ENCODE results near the gene TTC9B.
A peak's percentile ranks its signal among the peaks of the same experiment; 100 is the strongest.

The TTC9B gene

GRCh38 chr19:40217934-40218890, at the start of gene TTC9B:
TSS of gene TTC9B (minus strand) at chr19:40218384. CDS start at chr19:40218381, 3 bp downstream.
- peak; percentile 17 for DNase-seq (ENCODE audit: low read depth)

DNA sequence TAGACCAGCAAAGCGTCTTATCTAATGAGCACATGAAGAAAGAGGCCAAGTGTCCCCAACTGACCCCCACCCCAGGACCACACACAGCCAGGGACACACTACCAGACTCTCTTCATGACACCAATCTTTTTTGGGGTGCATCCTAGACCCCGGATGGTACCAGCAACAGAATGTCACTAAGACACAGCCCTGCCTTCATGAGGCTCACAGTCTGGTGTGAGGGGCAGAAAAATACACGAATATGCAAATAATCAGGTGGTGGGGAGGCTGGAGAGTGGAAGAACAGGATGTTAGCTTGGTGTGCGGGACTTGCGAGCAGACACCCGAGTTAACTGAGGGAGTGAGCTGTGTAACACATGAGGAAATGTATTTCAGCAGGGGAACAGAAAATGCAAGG, 49.4 kb upstream of the TTC9B start:
- DNase-seq (ENCODE audit: low read depth) = no peak

DNA sequence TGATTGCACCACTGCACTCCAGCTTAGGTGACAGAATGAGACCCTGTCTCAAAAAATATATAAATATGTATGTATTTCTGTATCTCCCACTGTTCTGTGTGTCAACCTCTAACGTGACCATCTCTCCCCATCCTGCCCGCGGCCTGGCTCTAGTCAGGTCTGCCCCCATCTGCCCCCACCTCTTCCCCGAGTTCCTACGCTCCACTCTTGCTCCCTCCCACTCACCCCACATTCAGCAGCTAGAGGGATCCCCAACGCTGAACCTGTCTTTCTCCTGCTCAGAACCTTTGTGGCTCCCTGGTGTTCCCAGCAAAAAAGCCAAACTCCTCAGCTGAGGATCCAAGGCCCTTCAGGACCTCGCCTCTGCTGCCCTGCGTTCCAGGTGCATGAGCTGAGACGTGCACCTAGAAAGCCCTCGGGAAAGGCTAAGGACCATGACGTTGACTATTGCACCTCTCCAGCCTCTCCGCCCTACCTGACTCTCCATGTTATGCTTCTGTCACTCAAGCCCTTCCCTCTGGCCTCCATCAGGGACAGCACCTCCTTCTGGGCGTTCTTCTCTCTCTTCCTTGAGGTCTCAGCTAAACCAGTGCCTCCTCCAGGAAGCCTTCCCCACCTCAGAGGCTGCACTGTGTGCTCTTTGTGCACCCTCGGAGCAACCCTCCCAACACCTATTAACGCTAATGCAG, 48.9 kb upstream of the TTC9B start:
- DNase-seq (ENCODE audit: low read depth) = no peak

DNA sequence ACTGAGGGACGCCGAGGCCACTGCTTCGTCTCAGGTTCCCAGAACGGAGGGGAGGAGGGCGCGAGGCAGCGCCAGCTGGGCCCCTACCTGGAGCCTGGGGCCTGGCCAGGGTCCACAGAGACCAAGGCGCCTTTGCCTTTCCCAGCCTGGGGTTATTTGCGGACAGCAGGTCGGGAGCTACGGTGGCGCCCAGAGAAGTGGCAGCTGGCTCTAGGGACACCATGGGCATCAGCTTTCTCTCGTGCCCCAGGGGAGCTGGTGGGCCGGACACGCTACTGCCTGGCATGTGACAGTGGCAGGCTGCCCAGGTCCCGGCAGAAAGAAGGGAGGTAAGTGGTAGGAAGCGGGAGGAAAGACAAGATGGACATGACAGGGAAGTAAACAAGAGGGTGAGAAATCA, 47.9 kb upstream of the TTC9B start:
- DNase-seq (ENCODE audit: low read depth) = no peak

DNA sequence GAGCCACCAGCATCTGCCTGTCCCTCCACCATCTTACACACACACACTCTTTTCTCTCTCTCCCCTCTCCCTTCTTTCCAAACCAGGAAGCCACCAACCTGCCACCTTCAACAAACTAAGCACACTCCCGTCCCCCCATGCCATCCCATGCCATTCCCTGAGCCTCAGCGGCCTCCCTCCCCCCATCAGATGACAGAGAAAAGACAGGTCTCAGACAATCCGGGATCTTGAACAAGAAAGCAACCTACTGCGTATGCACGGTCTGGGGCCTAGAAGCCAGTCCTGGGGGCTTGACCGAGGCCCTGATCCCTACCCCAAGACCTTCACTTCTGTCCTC, 47.5 kb upstream of the TTC9B start:
- DNase-seq (ENCODE audit: low read depth) = no peak

GRCh38 chr19:40265055-40265762, 47.0 kb upstream of the TTC9B start:
- DNase-seq (ENCODE audit: low read depth) = no peak

GRCh38 chr19:40264314-40265054, 46.3 kb upstream of the TTC9B start:
- no peak for DNase-seq (ENCODE audit: low read depth)

DNA sequence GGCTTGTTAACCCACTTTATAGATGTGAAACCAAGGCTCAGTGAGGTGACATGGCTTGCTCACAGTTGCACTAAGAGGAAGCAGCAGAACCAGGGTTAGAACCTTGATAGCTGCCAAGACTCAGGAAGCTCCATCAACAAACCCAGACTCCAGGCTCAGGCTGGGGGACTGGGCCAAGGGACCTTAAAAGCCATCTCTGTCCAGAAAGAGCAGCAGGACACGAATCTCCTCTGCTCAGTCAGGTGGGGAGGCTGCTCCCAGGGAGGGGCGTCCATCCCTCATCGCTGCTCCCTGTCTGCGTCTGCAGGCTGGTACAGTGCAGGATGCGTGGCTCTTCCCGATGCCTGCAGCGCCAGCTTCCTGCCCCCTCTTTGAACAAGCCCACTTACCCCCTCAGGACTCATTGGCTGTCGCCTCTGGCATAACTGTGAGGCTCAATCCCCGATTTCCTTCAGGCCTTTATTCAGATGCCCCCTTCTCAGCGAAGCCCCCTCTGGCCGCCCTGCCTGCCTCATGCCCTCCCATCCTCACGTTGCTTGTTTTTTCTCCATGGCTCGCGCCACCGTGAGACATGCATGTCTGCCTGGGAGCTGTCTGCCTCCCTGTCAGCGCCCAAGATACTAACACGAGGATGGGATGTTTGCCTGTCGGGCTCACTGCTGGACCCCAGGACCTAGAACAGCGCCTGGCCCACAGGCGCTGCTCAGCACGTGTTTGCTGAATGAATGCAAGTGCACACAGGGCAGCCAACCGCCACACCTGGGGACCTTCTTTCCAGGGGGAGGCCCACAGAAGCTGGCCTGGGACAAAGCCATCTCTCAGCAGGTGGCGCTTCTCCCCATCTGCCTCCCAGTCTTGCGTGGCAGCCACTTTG, 45.5 kb upstream of the TTC9B start:
- DNase-seq (ENCODE audit: low read depth) = no peak

DNA sequence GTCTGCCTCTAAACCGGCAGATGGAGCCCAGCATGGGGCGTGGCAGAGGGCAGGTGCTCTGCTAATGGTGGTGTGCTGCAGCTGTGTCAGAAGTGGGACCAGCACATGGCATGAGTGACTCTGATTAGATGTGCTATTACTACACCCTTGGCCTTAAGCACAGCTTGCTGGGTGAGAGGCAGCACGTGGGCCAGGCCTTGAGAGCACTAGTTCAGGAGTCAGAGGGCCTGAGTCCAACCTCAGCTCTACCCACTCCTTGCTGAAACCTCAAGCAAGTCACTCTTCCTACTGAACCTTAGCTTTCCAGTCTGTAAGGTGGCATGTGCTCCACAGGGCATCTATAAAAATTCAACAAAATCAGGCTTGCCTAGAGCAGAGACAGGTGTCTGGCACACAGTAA, 44.2 kb upstream of the TTC9B start:
- DNase-seq (ENCODE audit: low read depth) = no peak

DNA sequence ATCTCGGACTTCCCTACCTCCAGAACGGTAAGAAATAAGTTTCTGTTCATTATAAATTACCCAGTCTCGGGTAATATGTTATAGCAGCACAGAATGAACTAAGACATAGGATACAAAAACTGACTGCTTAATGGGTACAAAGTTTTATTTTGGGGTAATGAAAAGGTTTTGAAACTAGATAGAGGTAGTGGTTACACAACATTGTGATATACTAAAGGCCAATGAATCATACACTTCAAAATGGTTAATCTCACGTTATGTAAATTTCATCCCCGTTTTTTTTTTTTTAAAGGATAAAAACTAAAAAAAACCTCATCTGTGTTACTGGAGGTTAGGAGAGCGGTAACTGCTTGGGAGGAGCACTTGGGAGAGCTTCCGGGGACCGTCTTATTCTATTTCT, 43.4 kb upstream of the TTC9B start:
- DNase-seq (ENCODE audit: low read depth) = no peak

GRCh38 chr19:40257096-40257517, 38.9 kb upstream of the TTC9B start:
- no peak for DNase-seq (ENCODE audit: low read depth)

GRCh38 chr19:40256512-40256911, 38.3 kb upstream of the TTC9B start:
- DNase-seq (ENCODE audit: low read depth) = no peak

GRCh38 chr19:40255619-40256166, 37.5 kb upstream of the TTC9B start:
- no peak for DNase-seq (ENCODE audit: low read depth)

GRCh38 chr19:40254714-40255418, 36.7 kb upstream of the TTC9B start:
- no peak for DNase-seq (ENCODE audit: low read depth)

- no peak for DNase-seq (ENCODE audit: low read depth)
These were observed 35.5 kb upstream of the TTC9B start for GRCh38 chr19:40253611-40254092.

GRCh38 chr19:40252395-40252794, 34.2 kb upstream of the TTC9B start:
- DNase-seq (ENCODE audit: low read depth) = no peak

GRCh38 chr19:40251991-40252390, 33.8 kb upstream of the TTC9B start:
- DNase-seq (ENCODE audit: low read depth) = no peak

- no peak for DNase-seq (ENCODE audit: low read depth)
These were observed 33.1 kb upstream of the TTC9B start for GRCh38 chr19:40251244-40251643.

DNA sequence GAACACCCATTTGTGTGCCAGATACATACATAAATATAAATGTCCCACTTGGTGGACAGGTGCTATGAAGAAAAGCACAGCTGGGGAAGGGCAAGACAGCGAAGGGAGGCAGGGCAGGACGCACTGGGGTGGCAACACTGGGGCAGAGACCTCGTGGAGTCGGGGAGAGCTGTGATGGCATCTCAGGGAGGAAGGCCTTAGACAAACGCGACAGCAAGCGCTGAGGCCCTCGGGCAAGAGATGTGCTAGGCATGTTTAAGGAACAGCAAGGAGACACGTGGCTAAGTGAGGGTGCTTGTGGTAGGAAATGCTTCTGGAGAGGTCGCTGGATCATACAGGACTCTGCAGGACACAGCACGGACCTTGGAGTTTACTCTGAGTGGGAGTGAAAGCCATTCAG, 31.6 kb upstream of the TTC9B start:
- no peak for DNase-seq (ENCODE audit: low read depth)

- DNase-seq (ENCODE audit: low read depth) = no peak
These were observed 31.0 kb upstream of the TTC9B start for GRCh38 chr19:40249201-40249600.
